Activated T-helper 17 cell treated with anti-CD3 and anti-CD28 coated beads, Interleukin-2, amount 50 U/mL, for 72 hours (primary cell): ENCODE data around the gene BCAS1. TPM values are rescaled to one million over a fixed set of nuclear protein-coding genes. Genes with fewer than 3 reads are reported as not detected.
"Not testable (repeated sequence)": the region's sequence is repeated elsewhere in the genome, so short reads cannot be mapped to it uniquely, and the experiment has no call there.

Experiments
- ATAC-seq: fragments of 150-1000 bp; cut with Tn5 transposase; replicated peaks from 2 replicates; pipeline ENCODE4 v1.10.0; 2021; ENCODE audit warnings: mild to moderate bottlenecking, moderate library complexity
- H3K27ac Mint-ChIP-seq: one replicate; pipeline ENCODE4 v1.8.0; 2022; ENCODE audit warnings: mixed read lengths
- H3K27me3 Mint-ChIP-seq: one replicate; pipeline ENCODE4 v1.8.0; 2022; ENCODE audit warnings: mixed read lengths
- H3K36me3 Mint-ChIP-seq: one replicate; pipeline ENCODE4 v1.8.0; 2022; ENCODE audit warnings: low read depth, mild to moderate bottlenecking, mixed read lengths
- H3K4me1 Mint-ChIP-seq: one replicate; pipeline ENCODE4 v1.8.0; 2022; ENCODE audit warnings: mixed read lengths
- H3K4me3 Mint-ChIP-seq: one replicate; pipeline ENCODE4 v1.8.0; 2022; ENCODE audit warnings: mild to moderate bottlenecking, mixed read lengths
- H3K9me3 Mint-ChIP-seq: one replicate; pipeline ENCODE4 v1.8.0; 2022; ENCODE audit warnings: mixed read lengths
- total RNA-seq, 2 donors: library from RNA; stranded (reverse); gene quantifications; one replicate each; pipeline ENCODE4 v1.2.3, GENCODE V29; 2022

BCAS1 gene
- total RNA-seq, 2 donors from 2014 or later: 0.11 TPM; not detected in 1

DNA sequence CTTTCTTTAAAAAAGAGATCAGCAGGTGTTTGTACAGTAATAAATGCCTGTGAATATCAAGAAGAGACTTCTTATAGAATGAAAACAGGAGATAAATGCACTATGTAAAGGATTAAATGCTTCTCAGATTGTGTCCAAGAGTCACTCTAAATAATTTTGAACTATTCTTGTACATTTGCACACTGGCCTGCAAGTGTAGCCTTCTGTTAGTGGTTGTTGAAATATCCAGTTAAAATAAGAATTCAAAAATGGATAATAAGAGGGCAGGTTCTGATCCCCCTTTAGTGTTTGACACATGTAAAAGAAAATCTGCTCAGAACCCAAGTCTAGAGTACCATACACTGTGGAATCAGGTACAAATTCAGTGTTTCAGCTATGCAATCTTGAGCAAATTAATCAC, 91.9 kb downstream of the BCAS1 start:
- H3K36me3 Mint-ChIP-seq: no peaks in the 10 kb centered on the region
- H3K27ac Mint-ChIP-seq: no peak overlapping the region

DNA sequence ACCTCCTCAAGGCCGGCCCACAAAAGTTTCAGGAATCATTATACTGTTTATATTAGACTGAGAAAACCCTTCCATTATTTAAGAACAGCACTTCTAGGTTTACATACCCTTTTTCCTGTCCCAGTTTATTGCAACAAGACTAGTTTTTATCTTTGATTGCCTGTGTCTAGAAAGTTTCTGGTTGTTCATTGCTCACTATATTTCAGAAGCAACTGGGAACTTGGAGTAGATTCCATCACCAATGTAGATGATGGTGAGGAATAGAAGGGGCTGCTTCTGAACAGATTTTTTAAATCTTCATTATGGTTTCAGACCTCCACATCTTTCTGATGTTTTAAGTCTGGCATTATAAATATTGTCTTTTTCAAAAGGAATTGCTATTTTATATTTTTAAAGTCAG, 93.0 kb downstream of the BCAS1 start:
- H3K9me3 Mint-ChIP-seq: peaks cover 7% of the 10 kb centered on the region
- no peak overlapping the region for H3K27ac Mint-ChIP-seq
- H3K4me1 Mint-ChIP-seq: no peaks in the 10 kb centered on the region
- H3K27me3 Mint-ChIP-seq: peaks cover 7% of the 10 kb centered on the region
- H3K36me3 Mint-ChIP-seq: no peaks in the 10 kb centered on the region
- H3K4me3 Mint-ChIP-seq: no peak overlapping the region
- no peak for ATAC-seq

More for the DNA sequence above, 91.9 kb downstream of the BCAS1 start:
- Mint-ChIP-seq H3K4me1 (no peaks in the 10 kb centered on the region), H3K9me3 (peaks cover 6% of the 10 kb centered on the region), H3K4me3 (no peak overlapping the region), H3K27me3 (peaks cover 7% of the 10 kb centered on the region)
- no peak for ATAC-seq

DNA sequence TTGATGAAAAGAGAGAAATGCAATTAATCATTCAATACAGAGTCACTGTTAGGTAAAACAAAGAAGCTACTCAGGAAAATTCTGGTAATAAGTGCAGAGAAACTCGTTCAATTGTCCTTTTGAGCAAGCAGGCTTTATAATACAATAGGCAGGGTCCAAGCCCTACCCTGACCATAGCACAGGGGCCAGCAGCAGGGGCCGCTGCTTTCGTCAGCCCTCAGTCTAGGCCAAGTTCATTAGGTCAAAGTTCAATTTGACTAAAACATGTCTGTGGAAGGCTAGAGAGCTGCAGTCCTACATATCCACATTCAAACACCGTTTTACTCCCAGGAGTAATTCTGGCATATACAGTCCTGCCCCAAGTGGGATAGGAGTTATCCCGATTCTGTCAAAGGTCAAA, 94.6 kb downstream of the BCAS1 start:
- ATAC-seq: no peak
- Mint-ChIP-seq H3K36me3 (no peaks in the 10 kb centered on the region), H3K27ac (no peak overlapping the region), H3K4me1 (no peaks in the 10 kb centered on the region), H3K4me3 (no peak overlapping the region), H3K9me3 (peaks cover 7% of the 10 kb centered on the region), H3K27me3 (no peaks in the 10 kb centered on the region)

DNA sequence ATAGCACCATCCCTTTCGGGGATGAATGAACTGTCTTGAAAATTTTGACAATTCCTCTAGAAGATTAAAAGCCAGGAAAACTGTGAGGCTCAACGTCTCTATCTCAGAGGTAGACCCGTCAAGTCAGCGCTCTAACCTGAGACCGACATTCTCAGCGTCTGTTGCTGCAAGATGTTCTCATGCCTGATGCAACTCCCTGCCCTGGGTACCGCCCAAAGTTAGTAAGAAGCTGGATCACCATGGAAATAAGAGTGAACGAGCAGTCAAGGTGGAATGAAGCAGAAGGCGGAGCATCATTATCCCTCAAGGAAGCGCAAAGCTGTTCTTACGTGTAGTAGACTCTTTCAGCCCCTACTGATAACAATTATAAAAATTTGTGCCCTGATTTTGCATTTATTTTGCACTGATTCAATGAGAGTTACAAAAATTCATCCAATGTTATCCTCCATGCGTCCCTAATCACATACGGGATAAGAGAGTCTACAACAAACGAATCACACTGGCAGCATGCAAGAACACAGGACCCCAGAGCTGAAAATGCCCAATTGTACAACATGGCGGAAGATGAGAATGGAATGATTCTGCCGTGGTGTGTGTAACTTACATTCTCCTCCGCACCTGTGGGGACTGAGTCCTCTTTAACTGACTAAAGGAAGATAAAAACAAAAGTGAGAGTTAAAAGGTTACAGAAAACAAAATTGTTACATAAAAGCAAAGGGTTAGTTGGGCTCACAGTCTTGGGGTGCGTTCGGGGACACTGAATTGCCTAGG, 95.4 kb downstream of the BCAS1 start:
- Mint-ChIP-seq H3K4me3 (no peak overlapping the region), H3K27me3 (no peaks in the 10 kb centered on the region), H3K4me1 (no peaks in the 10 kb centered on the region), H3K27ac (no peak overlapping the region), H3K9me3 (peaks cover 7% of the 10 kb centered on the region), H3K36me3 (no peaks in the 10 kb centered on the region)
- no peak for ATAC-seq

DNA sequence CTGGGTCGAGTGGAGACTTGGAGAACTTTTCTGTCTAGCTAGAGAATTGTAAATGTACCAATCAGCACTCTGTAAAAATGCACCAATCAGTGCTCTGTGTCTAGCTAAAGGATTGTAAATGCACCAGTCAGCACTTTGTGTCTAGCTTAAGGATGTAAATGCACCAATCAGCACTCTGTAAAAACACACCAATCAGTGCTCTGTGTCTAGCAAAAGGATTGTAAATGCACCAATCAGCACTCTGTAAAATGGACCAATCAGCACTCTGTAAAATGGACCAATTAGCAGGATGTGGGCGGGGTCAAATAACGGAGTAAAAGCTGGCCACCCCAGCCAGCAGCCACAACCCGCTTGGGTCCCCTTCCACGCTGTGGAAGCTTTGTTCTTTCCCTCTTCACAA, 96.5 kb downstream of the BCAS1 start:
- not testable (repeated sequence) for H3K27me3 Mint-ChIP-seq, H3K27ac Mint-ChIP-seq, H3K36me3 Mint-ChIP-seq, H3K4me1 Mint-ChIP-seq, H3K4me3 Mint-ChIP-seq, ATAC-seq, H3K9me3 Mint-ChIP-seq

DNA sequence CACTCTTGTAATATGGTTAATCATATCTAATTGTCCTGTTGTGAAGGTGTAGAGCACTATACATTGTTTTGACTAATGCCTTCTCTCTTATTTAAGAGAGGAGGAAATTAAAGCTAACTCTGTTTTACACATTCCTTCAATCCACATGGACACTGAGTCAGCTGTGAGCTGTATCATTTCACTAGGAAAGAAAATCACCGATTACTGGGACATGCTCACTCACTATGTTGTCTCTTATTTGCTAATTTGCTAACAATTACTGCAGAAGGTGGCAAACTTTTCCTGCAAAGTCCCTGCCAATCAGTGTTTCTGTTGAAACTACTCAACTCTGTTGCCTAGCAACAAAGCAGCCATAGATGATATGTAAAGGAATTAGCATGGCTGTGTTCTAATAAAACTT, 98.2 kb downstream of the BCAS1 start:
- no peak overlapping the region for H3K27ac Mint-ChIP-seq
- no peaks in the 10 kb centered on the region for H3K27me3 Mint-ChIP-seq
- H3K9me3 Mint-ChIP-seq: peaks cover 7% of the 10 kb centered on the region
- H3K4me3 Mint-ChIP-seq: no peak overlapping the region
- H3K4me1 Mint-ChIP-seq: no peaks in the 10 kb centered on the region
- no peak for ATAC-seq
- H3K36me3 Mint-ChIP-seq: no peaks in the 10 kb centered on the region

DNA sequence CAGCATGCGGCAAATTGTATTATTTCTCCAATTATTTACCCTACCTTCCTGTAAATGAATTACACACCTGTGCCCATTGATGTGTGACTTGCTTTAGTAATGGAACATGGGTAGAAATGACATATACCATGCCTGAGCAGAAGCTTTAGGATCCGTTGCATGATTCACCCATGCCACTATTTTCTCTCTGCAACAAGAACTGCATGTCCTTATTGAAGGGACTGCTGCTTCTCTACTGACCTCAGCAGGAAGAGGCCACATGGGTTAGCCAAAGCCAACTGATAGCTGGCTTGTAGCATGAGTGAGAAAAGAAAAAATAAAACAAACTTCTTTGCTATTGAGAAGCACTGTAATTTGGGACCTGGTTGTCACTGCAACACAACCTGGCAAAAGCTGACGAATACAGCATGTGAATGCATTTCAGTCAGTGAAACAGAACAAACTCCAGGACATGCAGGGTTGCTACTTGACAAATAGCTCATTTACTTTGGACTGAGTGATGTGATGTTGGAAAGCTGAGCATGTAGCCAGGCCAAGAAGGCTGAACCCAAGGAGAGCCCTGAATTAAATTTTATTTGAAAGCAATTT, 99.2 kb downstream of the BCAS1 start:
- ATAC-seq: no peak
- no peaks in the 10 kb centered on the region for H3K4me1 Mint-ChIP-seq
- peaks cover 4% of the 10 kb centered on the region for H3K9me3 Mint-ChIP-seq
- H3K27me3 Mint-ChIP-seq: no peaks in the 10 kb centered on the region
- H3K27ac Mint-ChIP-seq: no peak overlapping the region
- H3K36me3 Mint-ChIP-seq: no peaks in the 10 kb centered on the region
- no peak overlapping the region for H3K4me3 Mint-ChIP-seq

DNA sequence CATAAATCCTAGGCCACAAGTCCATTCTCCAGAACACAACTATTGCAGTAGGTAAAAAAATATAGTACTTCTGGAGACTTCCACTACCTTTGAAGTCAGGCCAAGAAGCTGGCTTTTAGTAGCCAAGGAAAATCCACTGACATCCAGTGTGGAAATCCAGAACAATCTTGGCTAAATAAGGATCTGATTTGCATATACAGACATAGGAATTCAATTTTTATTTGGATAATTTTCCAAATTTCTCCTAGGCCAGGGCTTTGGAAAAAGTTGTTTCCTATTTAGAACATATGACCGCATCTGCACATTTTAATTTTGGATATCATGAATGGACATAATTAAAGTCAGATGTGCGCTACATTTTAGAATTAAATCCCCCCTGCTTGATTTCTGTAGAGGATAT, 100.2 kb downstream of the BCAS1 start:
- Mint-ChIP-seq H3K36me3 (no peaks in the 10 kb centered on the region), H3K27me3 (no peaks in the 10 kb centered on the region), H3K4me1 (no peaks in the 10 kb centered on the region), H3K27ac (no peak overlapping the region), H3K9me3 (peaks cover 4% of the 10 kb centered on the region), H3K4me3 (no peak overlapping the region)
- ATAC-seq: no peak

DNA sequence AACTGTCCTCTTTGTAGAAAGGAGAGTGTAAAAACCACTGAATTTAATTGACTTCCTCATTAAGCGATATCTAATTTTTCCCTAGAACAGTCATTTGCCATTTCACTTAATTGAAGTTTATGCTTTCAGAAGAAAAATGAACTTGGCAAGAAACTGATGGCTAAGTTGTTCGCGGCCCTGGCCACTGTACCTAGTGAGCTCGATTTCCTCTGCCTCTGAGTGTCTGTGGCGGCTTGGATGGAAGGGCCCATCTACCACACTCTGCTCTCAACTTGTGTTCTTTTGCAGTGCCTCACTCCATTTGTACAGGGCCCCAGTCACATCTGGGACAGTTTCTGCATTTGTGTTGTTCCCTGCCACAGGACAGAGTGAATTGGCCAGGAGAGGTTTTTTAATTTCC, 102.9 kb downstream of the BCAS1 start:
- H3K4me1 Mint-ChIP-seq: no peaks in the 10 kb centered on the region
- peaks cover 5% of the 10 kb centered on the region for H3K27me3 Mint-ChIP-seq
- H3K36me3 Mint-ChIP-seq: no peaks in the 10 kb centered on the region
- ATAC-seq: no peak
- no peak overlapping the region for H3K4me3 Mint-ChIP-seq
- H3K9me3 Mint-ChIP-seq: no peaks in the 10 kb centered on the region
- H3K27ac Mint-ChIP-seq: no peak overlapping the region

DNA sequence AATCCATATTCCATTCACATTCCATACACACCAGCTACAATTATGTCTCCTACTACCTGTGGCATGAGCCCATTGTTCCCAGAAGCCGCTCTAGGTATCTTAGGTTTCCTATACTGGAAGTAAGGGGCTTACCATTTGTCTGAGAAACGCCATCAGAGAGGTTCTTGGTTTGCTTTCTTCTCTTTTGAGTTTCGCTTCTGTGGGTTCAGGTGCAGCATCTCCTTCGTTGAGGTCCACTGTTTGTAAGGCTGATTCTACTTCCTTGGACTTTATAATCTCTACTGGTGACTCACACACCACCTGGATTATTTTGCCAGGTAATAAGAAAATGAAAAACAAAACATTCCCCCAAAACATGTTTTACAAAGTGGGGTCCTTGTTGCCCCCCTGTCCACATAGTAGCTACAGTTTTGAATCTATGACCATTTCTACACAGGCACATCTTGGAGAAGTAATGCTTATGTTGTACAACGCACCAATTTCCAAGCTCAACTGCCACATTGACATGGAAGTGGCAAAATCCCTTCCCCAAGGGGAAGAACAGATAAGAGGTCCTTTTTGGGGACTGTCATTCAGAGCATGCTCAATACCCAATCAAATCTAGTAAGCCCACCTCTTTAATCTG, 103.5 kb downstream of the BCAS1 start:
- Mint-ChIP-seq H3K27me3 (peaks cover 5% of the 10 kb centered on the region), H3K9me3 (no peaks in the 10 kb centered on the region), H3K4me1 (no peaks in the 10 kb centered on the region), H3K4me3 (no peak overlapping the region), H3K36me3 (no peaks in the 10 kb centered on the region), H3K27ac (no peak overlapping the region)
- no peak for ATAC-seq

DNA sequence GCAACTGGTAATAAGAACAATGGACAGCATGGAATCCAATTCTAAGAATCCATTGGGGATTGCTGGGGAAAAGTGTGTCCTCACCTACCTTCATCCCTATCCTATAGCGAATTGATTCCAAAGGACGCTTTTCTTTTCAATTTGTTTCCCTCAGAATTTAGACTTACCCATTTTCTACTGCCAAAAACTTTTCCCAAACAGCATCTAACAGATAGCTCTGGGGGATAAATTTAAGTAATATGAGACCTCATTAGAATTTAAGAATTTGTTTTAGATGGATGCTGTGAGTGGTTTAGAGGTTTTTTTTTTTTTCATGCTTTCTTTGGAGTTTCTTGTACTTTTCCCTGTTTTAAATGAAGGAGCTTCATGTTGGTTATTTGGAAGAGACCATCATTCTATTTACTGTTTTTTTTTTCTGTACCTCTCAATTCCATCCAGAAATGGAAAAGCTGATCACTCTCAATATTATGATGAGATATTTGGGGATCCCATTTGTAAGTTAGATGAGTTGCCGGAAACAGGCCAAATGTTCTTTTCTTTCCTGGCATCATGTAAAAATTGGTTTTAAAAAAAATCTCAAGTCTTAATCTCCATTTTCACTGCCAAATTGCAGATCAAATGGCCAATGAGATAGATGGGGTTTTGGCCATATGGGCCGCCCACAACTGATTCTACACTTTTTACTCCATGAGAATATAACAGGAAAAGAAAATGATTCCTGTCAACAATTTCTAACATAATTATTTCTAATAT, 105.7 kb downstream of the BCAS1 start:
- Mint-ChIP-seq H3K27ac (no peak overlapping the region), H3K9me3 (no peaks in the 10 kb centered on the region), H3K36me3 (no peaks in the 10 kb centered on the region), H3K4me3 (no peak overlapping the region), H3K4me1 (no peaks in the 10 kb centered on the region), H3K27me3 (peaks cover 12% of the 10 kb centered on the region)
- no peak for ATAC-seq

DNA sequence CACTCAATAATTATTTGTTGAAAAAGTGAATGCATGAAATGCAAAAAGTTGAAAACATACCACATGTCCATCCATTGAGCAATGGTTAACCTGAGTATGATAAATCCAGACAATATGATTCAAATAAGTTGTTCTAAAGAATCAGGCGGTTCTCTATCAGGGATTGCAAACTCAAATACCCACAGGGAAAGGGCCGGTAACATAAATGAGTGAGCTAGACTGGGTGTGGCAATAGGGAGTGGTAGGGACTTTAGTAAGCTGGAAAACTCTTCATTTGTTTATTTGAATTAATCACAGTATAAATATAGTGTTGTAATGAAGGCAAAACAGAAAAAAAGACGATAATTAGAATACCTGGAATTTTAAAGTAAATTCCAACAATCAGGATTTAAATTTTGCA, 106.3 kb downstream of the BCAS1 start:
- no peaks in the 10 kb centered on the region for H3K9me3 Mint-ChIP-seq
- no peaks in the 10 kb centered on the region for H3K36me3 Mint-ChIP-seq
- no peak overlapping the region for H3K4me3 Mint-ChIP-seq
- H3K27me3 Mint-ChIP-seq: peaks cover 14% of the 10 kb centered on the region
- ATAC-seq: no peak
- H3K27ac Mint-ChIP-seq: no peak overlapping the region
- H3K4me1 Mint-ChIP-seq: no peaks in the 10 kb centered on the region

DNA sequence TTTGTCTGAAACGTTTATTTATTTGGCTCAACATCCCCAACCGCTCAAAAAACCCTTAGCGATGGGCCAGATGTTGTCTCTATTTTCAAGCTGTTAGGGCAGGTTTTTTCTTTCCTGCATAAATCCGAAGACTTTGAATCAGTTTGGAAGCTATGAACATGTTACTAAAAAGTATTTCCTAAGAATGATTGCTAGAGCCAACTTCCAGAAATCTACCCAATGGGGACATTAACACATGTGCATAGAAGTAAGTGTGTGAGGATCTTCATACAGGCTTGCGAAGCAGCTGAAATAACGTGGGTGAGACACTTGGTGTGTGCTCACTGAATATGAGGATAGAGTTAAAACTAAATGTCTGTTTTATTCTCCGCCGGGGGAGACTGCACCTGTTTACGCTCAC, 106.8 kb downstream of the BCAS1 start:
- H3K27ac Mint-ChIP-seq: no peak overlapping the region
- peaks cover 14% of the 10 kb centered on the region for H3K27me3 Mint-ChIP-seq
- ATAC-seq: no peak

DNA sequence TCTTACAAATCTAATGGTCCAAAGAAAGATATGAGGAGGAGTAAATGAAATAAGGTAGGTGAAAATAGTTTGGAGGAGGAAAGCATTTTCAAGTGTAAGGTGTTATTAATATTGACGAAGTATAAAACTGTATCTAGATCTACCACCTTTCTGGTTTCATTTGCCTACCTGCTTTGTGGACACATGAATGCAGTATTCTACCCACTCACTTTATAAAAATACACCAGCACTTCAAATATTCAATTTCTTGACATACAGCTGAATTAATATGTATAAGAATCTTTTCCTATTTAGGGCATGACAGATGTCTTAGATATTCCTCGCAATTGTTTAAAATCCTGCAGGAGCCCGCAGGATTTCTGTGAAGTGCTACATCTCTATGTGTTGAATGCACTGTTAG, 108.0 kb downstream of the BCAS1 start:
- Mint-ChIP-seq H3K36me3 (no peaks in the 10 kb centered on the region), H3K4me1 (no peaks in the 10 kb centered on the region), H3K9me3 (no peaks in the 10 kb centered on the region), H3K27me3 (peaks cover 14% of the 10 kb centered on the region), H3K4me3 (no peak overlapping the region), H3K27ac (no peak overlapping the region)
- ATAC-seq: no peak

More for the DNA sequence above, 106.8 kb downstream of the BCAS1 start:
- H3K36me3 Mint-ChIP-seq: no peaks in the 10 kb centered on the region
- no peaks in the 10 kb centered on the region for H3K4me1 Mint-ChIP-seq
- H3K4me3 Mint-ChIP-seq: no peak overlapping the region
- H3K9me3 Mint-ChIP-seq: no peaks in the 10 kb centered on the region

DNA sequence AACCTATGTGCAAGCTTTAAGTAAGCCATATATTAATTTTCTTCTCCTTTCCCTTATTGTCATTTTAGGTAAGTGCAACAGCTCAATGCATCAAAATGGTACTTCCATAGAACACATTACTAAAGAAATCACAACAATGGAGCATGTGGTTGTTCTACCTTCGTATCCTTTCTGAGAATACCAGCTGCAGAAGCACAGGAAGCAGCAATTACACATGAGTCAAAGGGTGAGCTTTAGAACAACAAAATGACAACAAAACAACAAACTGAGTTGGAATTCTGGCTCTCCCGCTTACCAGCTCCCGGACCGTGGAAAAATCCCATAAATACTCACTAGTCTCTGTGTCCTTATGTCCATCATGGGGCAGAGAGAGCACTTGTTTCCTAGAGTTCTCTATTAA, 108.9 kb downstream of the BCAS1 start:
- H3K4me3 Mint-ChIP-seq: no peak overlapping the region
- no peak overlapping the region for H3K27ac Mint-ChIP-seq
- H3K36me3 Mint-ChIP-seq: no peaks in the 10 kb centered on the region
- no peaks in the 10 kb centered on the region for H3K9me3 Mint-ChIP-seq
- peaks cover 14% of the 10 kb centered on the region for H3K27me3 Mint-ChIP-seq
- no peak for ATAC-seq
- H3K4me1 Mint-ChIP-seq: no peaks in the 10 kb centered on the region
